Suprapubic skin (tissue), 4 donors: ENCODE data around the gene SHISA4. TPM values are rescaled to one million over a fixed set of nuclear protein-coding genes. Genes with fewer than 3 reads are reported as not detected.

Experiments
- DNase-seq, 2 donors: peaks; one replicate each; pipeline ENCODE4 v3.0.0-alpha.2; 2019; ENCODE audit warnings: low spot score in 2 of 2
- H3K27ac ChIP-seq: fragments of 200-600 bp; sonication (generic); one replicate; pipeline ENCODE4 v1.5.1; 2019
- H3K27me3 ChIP-seq: fragments of 200-600 bp; sonication (generic); one replicate; pipeline ENCODE4 v1.5.1; 2019
- H3K36me3 ChIP-seq: fragments of 200-600 bp; sonication (generic); one replicate; pipeline ENCODE4 v1.5.1; 2019
- H3K4me1 ChIP-seq: fragments of 200-600 bp; sonication (generic); one replicate; pipeline ENCODE4 v1.5.1; 2019
- H3K4me3 ChIP-seq: fragments of 200-600 bp; sonication (generic); one replicate; pipeline ENCODE4 v1.5.1; 2019; ENCODE audit warnings: mild to moderate bottlenecking
- H3K9me3 ChIP-seq: fragments of 200-600 bp; sonication (generic); one replicate; pipeline ENCODE4 v1.5.1; 2019
- EP300 ChIP-seq: sonication (generic); formaldehyde crosslinking; IDR thresholded peaks from one replicate; pipeline ENCODE4 v1.6.1; 2017; ENCODE audit warnings: antibody characterized with exemption
- POLR2A ChIP-seq, 2 donors: fragments of 450-650 bp; IDR thresholded peaks; one replicate each; pipeline ENCODE4 v1.6.1; 2017; ENCODE audit warnings: antibody characterized with exemption in 2 of 2, mild to moderate bottlenecking in 2 of 2, moderate library complexity in 2 of 2
- POLR2AphosphoS5 ChIP-seq, 3 donors: sonication (generic); formaldehyde crosslinking; IDR thresholded peaks; one replicate each; pipeline ENCODE4 v1.6.1; 2017; ENCODE audit warnings: antibody characterized with exemption in 3 of 3
- WGBS: methylation state at CpG from one replicate; pipeline ENCODE4 v1.1.5; 2018; 5-methylcytosine and 5-hydroxymethylcytosine counted together
- total RNA-seq, 4 donors: library from RNA; depleted of rRNA; stranded (reverse); fragments of >200 nt; gene quantifications; one replicate each; pipeline ENCODE4 v1.1.0, GENCODE V29; 2016
- TF ChIP-seq, protein P1 (sequence below), 2 donors: fragments of 200-600 bp in 1 of 2; fragments of 450-650 bp in 1 of 2; sonication (generic) in 1 of 2; IDR thresholded peaks; one replicate each; pipeline ENCODE4 v1.5.1; 2016 to 2019; ENCODE audit warnings: antibody characterized with exemption in 2 of 2, mild to moderate bottlenecking in 1 of 2, moderate library complexity in 1 of 2

Gene SHISA4
- total RNA-seq, 4 donors from 2014 or later, result 5.3 to 19.4 (median 6.7) TPM

GRCh38 chr1:201905234-201905890 lies 16.7 kb downstream of the SHISA4 start:
- peaks cover 28% of the 10 kb centered on the region for H3K4me1 ChIP-seq
- no peaks in the 10 kb centered on the region for H3K9me3 ChIP-seq
- WGBS, result 27% methylated on average over 4 of the region's 6 CpGs
- TF ChIP-seq POLR2A (IDR thresholded peaks at IDR 0.05), result no peak
- no peak for TF ChIP-seq POLR2AphosphoS5 (IDR thresholded peaks at IDR 0.05)
- TF ChIP-seq EP300, result no peak
- TF ChIP-seq, protein P1, sequence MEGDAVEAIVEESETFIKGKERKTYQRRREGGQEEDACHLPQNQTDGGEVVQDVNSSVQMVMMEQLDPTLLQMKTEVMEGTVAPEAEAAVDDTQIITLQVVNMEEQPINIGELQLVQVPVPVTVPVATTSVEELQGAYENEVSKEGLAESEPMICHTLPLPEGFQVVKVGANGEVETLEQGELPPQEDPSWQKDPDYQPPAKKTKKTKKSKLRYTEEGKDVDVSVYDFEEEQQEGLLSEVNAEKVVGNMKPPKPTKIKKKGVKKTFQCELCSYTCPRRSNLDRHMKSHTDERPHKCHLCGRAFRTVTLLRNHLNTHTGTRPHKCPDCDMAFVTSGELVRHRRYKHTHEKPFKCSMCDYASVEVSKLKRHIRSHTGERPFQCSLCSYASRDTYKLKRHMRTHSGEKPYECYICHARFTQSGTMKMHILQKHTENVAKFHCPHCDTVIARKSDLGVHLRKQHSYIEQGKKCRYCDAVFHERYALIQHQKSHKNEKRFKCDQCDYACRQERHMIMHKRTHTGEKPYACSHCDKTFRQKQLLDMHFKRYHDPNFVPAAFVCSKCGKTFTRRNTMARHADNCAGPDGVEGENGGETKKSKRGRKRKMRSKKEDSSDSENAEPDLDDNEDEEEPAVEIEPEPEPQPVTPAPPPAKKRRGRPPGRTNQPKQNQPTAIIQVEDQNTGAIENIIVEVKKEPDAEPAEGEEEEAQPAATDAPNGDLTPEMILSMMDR (IDR thresholded peaks at IDR 0.05), result no peak
- H3K27ac ChIP-seq, result peak overlapping the region; percentile 66
- H3K4me3 ChIP-seq, result no peak overlapping the region
- DNase-seq, result no peak
- H3K27me3 ChIP-seq, result no peaks in the 10 kb centered on the region
- H3K36me3 ChIP-seq, result no peaks in the 10 kb centered on the region

DNA sequence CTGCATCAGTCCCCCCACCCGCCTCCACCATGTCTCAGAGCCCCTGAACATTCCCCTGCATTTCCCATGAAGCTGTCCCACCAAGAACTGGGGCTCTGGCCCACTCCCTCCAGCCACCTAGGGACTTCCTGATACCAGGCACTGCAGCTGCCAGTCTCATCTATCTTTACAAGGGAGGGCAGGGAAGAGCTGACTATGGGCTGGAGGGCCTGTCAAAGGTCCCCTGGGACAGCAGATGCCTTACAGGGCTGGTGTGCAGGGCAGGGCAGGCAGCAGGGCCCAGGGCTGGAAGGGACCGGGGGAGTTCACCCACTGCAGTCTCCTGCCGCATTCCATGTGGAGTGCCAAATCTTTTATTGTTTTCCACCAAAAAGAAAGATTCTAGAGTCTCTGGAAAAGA lies 17.6 kb downstream of the SHISA4 start:
- Histone ChIP-seq H3K27me3 (no peaks in the 10 kb centered on the region), H3K36me3 (no peaks in the 10 kb centered on the region), H3K4me3 (no peak overlapping the region), H3K9me3 (no peaks in the 10 kb centered on the region), H3K27ac (peak overlapping the region; percentile 48), H3K4me1 (peaks cover 28% of the 10 kb centered on the region)
- no peak for DNase-seq
- no peak for TF ChIP-seq POLR2AphosphoS5 (IDR thresholded peaks at IDR 0.05)
- no peak for TF ChIP-seq EP300
- no peak for TF ChIP-seq POLR2A (IDR thresholded peaks at IDR 0.05)
- TF ChIP-seq, protein P1 (IDR thresholded peaks at IDR 0.05), result no peak
- WGBS, result 73% methylated on average over 3 of the region's 3 CpGs

- H3K27ac ChIP-seq, result no peak overlapping the region
- H3K36me3 ChIP-seq, result no peaks in the 10 kb centered on the region
- no peak overlapping the region for H3K4me3 ChIP-seq
- 100% methylated on average over 4 of the region's 6 CpGs for WGBS
- peaks cover 27% of the 10 kb centered on the region for H3K4me1 ChIP-seq
- H3K27me3 ChIP-seq, result no peaks in the 10 kb centered on the region
- H3K9me3 ChIP-seq, result no peaks in the 10 kb centered on the region
- no peak for DNase-seq
- TF ChIP-seq POLR2AphosphoS5 (IDR thresholded peaks at IDR 0.05) (no peak), POLR2A (IDR thresholded peaks at IDR 0.05) (no peak), EP300 (no peak)
- TF ChIP-seq, protein P1 (IDR thresholded peaks at IDR 0.05), result no peak
Measured at GRCh38 chr1:201907621-201908020, 18.9 kb downstream of the SHISA4 start.

- Histone ChIP-seq H3K4me1 (peaks cover 10% of the 10 kb centered on the region), H3K36me3 (no peaks in the 10 kb centered on the region), H3K9me3 (no peaks in the 10 kb centered on the region), H3K27me3 (no peaks in the 10 kb centered on the region), H3K27ac (no peak overlapping the region), H3K4me3 (no peak overlapping the region)
- TF ChIP-seq EP300, result no peak
- WGBS, result 79% methylated on average over 4 of the region's 4 CpGs
- no peak for DNase-seq
Measured at GRCh38 chr1:201911826-201912571, 23.3 kb downstream of the SHISA4 start.

- H3K4me1 ChIP-seq, result peaks cover 17% of the 10 kb centered on the region
- no peak for DNase-seq
- 69% methylated on average over 5 of the region's 5 CpGs for WGBS
- no peaks in the 10 kb centered on the region for H3K27me3 ChIP-seq
- no peak for TF ChIP-seq EP300
- no peak for TF ChIP-seq POLR2AphosphoS5 (IDR thresholded peaks at IDR 0.05)
- TF ChIP-seq POLR2A (IDR thresholded peaks at IDR 0.05), result no peak
- TF ChIP-seq, protein P1 (IDR thresholded peaks at IDR 0.05), result no peak
- no peak overlapping the region for H3K4me3 ChIP-seq
- H3K27ac ChIP-seq, result no peak overlapping the region
- no peaks in the 10 kb centered on the region for H3K36me3 ChIP-seq
- H3K9me3 ChIP-seq, result no peaks in the 10 kb centered on the region
Measured at GRCh38 chr1:201912832-201913231, 24.1 kb downstream of the SHISA4 start.
